ENCODE data around the gene CRY2.
A peak's percentile ranks its signal among the peaks of the same experiment; 100 is the strongest.

Gene CRY2

DNA sequence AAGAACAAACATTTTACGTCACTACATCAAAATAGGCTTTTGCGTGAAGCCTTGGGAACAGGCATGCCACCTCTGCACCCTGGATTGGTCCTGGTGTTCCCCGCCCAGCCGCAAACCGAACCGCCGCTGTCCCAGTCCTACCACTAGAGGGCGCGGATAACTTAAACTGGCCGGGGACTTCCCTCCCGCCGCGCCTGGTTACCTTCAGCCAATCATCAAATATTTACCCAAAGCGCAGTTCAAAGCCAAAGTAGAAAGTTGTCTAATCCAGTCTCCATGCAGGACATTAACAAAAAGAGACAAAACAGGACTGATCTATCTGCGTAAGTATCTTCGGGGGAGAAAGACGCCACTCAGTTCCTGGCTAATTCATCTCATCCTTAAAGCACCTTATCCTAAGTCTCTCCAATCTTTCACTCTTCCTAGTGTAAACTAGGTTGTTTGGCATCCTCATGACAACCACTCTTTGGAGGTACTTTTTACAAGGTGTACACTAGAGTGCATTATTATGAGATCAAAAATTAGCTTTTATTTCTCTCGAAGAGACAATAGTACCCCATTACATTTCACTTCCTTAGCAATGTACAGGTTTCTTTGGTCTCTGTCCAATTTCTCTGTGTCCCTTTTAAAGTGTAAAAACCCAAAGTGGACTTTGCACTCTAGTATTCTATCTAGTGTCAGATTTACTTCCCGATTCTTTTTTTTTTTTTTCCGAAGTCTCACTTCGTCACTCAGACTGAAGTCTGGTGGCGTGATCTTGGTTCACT lies 3.9 kb upstream of the CRY2 start:
- TF ChIP-seq, protein P1, sequence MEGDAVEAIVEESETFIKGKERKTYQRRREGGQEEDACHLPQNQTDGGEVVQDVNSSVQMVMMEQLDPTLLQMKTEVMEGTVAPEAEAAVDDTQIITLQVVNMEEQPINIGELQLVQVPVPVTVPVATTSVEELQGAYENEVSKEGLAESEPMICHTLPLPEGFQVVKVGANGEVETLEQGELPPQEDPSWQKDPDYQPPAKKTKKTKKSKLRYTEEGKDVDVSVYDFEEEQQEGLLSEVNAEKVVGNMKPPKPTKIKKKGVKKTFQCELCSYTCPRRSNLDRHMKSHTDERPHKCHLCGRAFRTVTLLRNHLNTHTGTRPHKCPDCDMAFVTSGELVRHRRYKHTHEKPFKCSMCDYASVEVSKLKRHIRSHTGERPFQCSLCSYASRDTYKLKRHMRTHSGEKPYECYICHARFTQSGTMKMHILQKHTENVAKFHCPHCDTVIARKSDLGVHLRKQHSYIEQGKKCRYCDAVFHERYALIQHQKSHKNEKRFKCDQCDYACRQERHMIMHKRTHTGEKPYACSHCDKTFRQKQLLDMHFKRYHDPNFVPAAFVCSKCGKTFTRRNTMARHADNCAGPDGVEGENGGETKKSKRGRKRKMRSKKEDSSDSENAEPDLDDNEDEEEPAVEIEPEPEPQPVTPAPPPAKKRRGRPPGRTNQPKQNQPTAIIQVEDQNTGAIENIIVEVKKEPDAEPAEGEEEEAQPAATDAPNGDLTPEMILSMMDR (IDR thresholded peaks at IDR 0.05; ENCODE audit: insufficient read depth, low read depth, low read length, missing control alignments) = peak; percentile 90
- peak; percentile 88 for DNase-seq (ENCODE audit: low read depth)
- H3K4me3 ChIP-seq (ENCODE audit: low read length) = no peak overlapping the region

DNA sequence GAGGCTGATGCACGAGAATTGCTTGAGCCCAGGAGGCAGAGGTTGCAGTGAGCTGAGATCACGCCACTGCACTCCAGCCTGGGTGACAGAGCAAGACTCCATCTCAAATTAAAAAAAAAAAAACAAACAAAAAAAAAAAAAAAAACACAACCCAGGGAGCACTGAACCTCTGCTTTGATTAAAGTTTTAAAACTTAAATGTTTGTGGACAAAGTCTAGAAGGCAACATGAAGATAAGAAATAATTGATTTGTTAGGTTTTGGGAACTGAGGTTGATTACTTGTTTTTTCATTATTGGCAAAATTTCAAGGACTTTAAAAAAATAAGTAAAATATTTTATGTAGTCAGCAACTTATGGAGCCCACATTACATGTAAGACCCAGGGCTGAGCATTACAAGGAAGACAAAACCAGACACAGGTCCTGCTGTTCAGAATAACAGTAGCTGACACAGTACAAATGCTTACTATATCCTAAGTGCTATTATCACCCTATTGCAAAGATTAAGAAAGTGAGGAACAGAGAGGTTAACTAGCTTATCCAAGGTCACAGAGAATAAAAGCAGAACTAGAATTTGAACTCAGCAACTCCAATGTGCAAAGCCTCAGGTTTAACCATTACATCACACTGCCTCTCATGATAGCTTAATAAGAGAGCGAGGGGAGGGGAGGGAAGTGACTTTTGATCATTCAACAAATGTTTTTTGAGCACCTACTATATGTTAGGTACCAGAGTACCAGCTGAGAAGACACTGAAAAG lies 2.3 kb upstream of the CRY2 start:
- no peak for DNase-seq (ENCODE audit: low read depth)
- TF ChIP-seq, protein P1 (IDR thresholded peaks at IDR 0.05; ENCODE audit: insufficient read depth, low read depth, low read length, missing control alignments) = no peak
- H3K4me3 ChIP-seq (ENCODE audit: low read length) = no peak overlapping the region

DNA sequence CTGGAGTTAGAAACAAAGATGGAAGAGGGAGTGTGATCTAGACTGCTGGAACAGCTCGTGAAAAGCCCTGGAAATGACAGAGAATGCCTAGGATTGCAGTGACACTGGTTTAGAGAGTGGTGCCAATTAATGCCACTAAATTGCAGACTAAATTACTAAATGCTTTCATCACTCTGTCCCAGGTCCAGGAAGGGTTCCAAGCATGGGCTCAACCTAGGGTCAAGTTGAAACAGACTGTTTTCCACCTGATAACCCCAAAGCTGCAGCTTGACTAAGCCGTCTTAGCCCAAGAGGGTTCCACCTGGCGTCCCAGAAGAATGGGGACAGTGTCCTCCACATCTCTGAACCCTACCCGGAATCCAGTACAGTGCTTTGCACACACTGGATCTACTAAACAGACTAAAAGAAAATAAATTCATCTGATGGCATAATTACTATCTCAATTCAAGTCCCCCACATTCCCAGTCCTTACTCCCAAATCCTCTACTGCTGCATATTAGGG lies 1.1 kb upstream of the CRY2 start:
- H3K4me3 ChIP-seq (ENCODE audit: low read length) = no peak overlapping the region
- TF ChIP-seq, protein P1 (IDR thresholded peaks at IDR 0.05; ENCODE audit: insufficient read depth, low read depth, low read length, missing control alignments) = no peak
- DNase-seq (ENCODE audit: low read depth) = no peak

DNA sequence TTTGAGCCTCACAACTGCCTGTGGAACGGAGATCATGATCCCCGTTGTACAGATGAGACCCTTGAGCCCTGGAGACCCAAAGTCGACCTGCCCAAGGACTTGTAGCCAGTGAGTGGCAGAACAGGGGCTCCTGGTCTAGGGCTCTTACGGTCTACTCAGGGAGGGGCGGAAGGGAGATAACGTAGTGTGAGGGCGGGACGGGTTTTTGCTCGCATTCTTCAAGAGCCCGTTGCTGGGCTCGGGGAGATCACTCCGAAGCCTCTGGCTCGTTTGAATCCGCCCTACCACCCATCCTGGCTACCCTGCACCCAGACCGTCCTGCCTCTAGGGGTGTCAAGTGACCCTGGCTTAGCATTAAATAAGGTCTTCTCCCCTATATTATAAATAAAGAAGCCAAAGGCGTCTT lies 639 bp downstream of the CRY2 start:
- DNase-seq (ENCODE audit: low read depth) = peak; percentile 74
- peak overlapping the region; percentile 95 for H3K4me3 ChIP-seq (ENCODE audit: low read length)
- TF ChIP-seq, protein P1 (IDR thresholded peaks at IDR 0.05; ENCODE audit: insufficient read depth, low read depth, low read length, missing control alignments) = peak; percentile 11

DNA sequence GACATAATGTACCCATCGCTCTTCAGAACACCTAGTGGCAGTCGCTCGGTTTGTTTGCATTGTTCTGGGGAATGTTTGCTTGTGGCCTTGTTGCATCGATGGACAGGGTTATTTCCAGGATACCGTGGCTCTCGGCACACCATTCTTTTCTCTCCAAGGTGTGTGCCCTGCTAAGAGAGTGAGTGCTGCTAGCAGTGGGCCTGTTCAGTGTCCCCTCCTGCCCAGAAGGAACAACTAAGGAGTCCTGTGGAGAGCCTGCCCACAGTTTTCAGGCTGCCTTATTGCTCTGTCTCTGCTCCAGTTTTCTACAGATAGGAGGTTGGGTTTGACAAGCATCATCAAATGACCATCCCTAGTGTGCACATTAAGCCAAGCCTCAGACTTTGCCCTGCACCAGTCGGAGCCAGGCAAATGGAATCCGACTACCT lies 1.4 kb downstream of the CRY2 start:
- DNase-seq (ENCODE audit: low read depth) = no peak
- TF ChIP-seq, protein P1 (IDR thresholded peaks at IDR 0.05; ENCODE audit: insufficient read depth, low read depth, low read length, missing control alignments) = no peak
- peak overlapping the region; percentile 95 for H3K4me3 ChIP-seq (ENCODE audit: low read length)

GRCh38 chr11:45850446-45850845 lies 3.2 kb downstream of the CRY2 start:
- TF ChIP-seq, protein P1 (IDR thresholded peaks at IDR 0.05; ENCODE audit: insufficient read depth, low read depth, low read length, missing control alignments) = no peak
- no peak for DNase-seq (ENCODE audit: low read depth)
- no peak overlapping the region for H3K4me3 ChIP-seq (ENCODE audit: low read length)

Data from epithelial cell of esophagus (primary cell).